ENCODE results near the gene TSHZ3.

- TF ChIP-seq EZH2phosphoT487 (IDR thresholded peaks at IDR 0.05; ENCODE audit: borderline replicate concordance) (no peak), MAX (IDR thresholded peaks at IDR 0.05) (no peak), POLR2AphosphoS5 (IDR thresholded peaks at IDR 0.05; ENCODE audit: low read depth, low read length) (no peak), POLR2A (IDR thresholded peaks at IDR 0.05; ENCODE audit: borderline replicate concordance, extremely low read depth, insufficient read depth, insufficient read length) (no peak), CTCF (IDR thresholded peaks at IDR 0.05 in 2 of 3, conservative IDR thresholded peaks at IDR 0.05 in 1 of 3; ENCODE audit: borderline replicate concordance in 1 of 3, insufficient read depth in 1 of 3, low read depth in 2 of 3, low read length in 2 of 3) (no peak), CEBPB (IDR thresholded peaks at IDR 0.05; ENCODE audit: low read depth) (no peak), ZFX (IDR thresholded peaks at IDR 0.05) (no peak), TCF7L2 (IDR thresholded peaks at IDR 0.05; ENCODE audit: borderline replicate concordance, extremely low read depth, insufficient read depth, insufficient read length) (no peak), CBX3 (IDR thresholded peaks at IDR 0.05; ENCODE audit: low read depth) (no peak), ZNF274 (IDR thresholded peaks at IDR 0.05; ENCODE audit: low read depth, low read length) (no peak), SP1 (IDR thresholded peaks at IDR 0.05; ENCODE audit: low read depth) (no peak), EZH2 (IDR thresholded peaks at IDR 0.05) (no peak), REST (IDR thresholded peaks at IDR 0.05; ENCODE audit: low read depth) (no peak)
Measured at GRCh38 chr19:31378404-31378803, 29.2 kb upstream of the TSHZ3 start.

Measured in HCT116 (cell line).